Measurements from ENCODE around the gene TMEM178B.
"Not testable (repeated sequence)": the region's sequence is repeated elsewhere in the genome, so short reads cannot be mapped to it uniquely, and the experiment has no call there.

Gene TMEM178B

DNA sequence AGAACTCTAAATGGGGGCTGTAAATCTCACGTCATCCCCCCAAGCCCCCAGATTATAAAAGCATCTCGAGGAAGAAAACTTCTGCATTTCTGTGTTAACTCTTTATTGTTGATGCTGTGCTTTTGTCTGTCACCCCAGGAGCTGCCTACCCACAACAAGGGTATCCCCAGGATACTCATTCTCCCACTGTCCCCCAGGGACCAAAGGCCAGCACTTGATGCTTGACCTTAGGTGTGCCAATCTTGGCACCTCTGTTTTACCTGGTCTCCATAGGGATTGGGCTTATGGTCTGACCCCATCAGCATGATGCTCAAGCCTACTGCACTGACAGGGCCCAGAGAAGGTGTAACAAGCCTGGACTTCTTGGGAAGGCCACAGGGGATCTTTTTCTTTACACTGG lies 251.4 kb downstream of the TMEM178B start:
- TF ChIP-seq, protein P1, sequence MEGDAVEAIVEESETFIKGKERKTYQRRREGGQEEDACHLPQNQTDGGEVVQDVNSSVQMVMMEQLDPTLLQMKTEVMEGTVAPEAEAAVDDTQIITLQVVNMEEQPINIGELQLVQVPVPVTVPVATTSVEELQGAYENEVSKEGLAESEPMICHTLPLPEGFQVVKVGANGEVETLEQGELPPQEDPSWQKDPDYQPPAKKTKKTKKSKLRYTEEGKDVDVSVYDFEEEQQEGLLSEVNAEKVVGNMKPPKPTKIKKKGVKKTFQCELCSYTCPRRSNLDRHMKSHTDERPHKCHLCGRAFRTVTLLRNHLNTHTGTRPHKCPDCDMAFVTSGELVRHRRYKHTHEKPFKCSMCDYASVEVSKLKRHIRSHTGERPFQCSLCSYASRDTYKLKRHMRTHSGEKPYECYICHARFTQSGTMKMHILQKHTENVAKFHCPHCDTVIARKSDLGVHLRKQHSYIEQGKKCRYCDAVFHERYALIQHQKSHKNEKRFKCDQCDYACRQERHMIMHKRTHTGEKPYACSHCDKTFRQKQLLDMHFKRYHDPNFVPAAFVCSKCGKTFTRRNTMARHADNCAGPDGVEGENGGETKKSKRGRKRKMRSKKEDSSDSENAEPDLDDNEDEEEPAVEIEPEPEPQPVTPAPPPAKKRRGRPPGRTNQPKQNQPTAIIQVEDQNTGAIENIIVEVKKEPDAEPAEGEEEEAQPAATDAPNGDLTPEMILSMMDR (IDR thresholded peaks at IDR 0.05; ENCODE audit: control insufficient read depth, extremely low read depth, insufficient read depth), result no peak
- no peak overlapping the region for H3K4me3 ChIP-seq (ENCODE audit: low read depth, low read length)
- DNase-seq (ENCODE audit: low read depth), result no peak

DNA sequence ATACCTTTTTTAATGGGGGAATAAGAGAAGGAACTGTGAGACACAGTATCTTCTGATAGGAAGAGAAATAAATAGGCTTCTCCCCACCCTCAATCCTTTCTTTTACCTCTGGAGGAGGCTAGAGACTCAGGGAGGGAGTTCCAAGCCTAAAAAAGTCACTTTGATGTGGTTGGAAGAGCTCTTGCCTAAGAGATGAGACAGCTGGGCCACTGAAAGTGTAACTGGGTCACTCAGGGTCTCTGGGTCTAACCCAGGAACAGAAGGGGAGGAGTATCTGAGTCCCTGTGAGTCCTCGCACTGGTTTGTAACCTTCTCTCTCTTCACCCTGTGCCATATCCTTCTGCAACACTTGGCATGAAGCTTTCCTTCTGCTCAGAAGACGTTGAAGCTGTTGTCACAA lies 254.4 kb downstream of the TMEM178B start:
- no peak for DNase-seq (ENCODE audit: low read depth)
- TF ChIP-seq, protein P1 (IDR thresholded peaks at IDR 0.05; ENCODE audit: control insufficient read depth, extremely low read depth, insufficient read depth), result no peak
- H3K4me3 ChIP-seq (ENCODE audit: low read depth, low read length), result no peak overlapping the region

DNA sequence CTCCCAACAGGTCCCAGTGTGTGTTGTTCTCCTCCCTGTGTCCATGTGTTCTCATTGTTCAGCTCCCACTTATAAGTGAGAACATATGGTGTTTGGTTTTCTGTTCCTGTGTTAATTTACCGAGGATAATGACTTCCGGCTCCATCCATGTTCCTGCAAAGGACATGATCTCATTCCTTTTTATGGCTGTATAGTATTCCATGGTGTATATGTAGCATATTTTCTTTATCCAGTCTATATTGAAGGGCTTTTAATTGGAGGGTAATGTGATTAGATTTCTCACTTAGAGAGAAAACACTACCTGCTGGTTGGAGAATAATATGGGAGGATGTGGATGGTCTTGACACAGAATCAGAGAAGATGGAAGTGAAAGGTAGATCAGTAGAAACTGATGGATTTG lies 256.4 kb downstream of the TMEM178B start:
- not testable (repeated sequence) for H3K4me3 ChIP-seq (ENCODE audit: low read depth, low read length); DNase-seq (ENCODE audit: low read depth)

DNA sequence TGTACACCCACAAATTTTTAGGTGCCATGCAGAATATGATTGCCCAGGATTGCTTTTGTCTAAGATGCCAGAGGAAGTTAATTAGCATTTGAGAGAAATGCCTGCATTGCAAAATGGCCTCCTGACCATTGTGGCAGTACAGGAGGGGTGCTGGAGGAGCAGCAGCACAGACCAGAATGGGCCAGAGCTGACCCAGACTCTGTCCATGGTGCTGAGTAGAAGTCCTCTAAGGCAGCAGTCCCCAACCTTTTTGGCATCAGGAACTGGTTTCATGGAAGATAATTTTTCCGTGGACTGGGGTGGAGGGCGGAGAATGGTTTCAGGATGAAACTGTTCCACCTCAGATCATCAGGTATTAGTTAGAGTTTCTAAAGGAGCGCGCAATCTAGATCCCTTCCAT lies 259.6 kb downstream of the TMEM178B start:
- TF ChIP-seq, protein P1 (IDR thresholded peaks at IDR 0.05; ENCODE audit: control insufficient read depth, extremely low read depth, insufficient read depth), result no peak
- H3K4me3 ChIP-seq (ENCODE audit: low read depth, low read length), result no peak overlapping the region
- DNase-seq (ENCODE audit: low read depth), result no peak

DNA sequence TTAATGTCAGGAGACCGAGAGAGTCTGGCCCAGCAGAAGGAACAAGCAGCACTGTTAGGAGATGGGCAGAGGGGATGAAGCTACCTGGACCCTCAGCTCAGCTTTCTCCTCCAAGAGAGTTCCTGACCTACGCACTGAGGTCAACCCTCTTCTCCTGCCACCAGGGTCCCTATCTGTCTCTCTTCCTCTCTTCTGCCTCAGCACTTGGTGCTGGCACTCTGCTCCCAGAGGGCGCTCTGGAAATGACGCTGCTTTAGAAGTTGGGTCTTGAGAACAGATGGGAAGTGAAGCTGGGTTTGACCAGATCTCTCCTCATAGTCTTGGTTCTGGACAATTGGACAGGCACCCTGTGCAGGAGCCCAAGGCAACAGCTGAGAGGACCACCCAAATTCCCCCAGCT lies 261.3 kb downstream of the TMEM178B start:
- H3K4me3 ChIP-seq (ENCODE audit: low read depth, low read length), result no peak overlapping the region
- DNase-seq (ENCODE audit: low read depth), result no peak
- TF ChIP-seq, protein P1 (IDR thresholded peaks at IDR 0.05; ENCODE audit: control insufficient read depth, extremely low read depth, insufficient read depth), result no peak

DNA sequence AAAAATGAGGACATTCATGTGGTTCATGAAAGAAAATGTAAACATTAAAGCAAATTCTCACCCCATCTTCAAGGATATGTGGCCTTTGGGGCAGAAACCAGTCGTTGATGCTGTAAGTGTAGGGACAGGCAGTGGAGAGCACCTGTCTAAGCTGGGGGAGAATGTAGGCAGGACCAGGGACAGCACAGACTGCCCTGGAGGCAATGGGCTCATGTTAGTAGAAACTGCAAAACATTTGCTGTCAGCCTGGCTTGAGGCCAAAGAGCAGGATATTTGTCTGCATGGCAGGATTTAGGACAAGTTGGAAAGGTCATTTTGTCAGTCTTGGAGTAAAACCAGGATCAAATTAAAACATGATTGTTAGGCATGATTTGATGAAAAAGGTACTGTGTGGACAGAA lies 265.7 kb downstream of the TMEM178B start:
- no peak overlapping the region for H3K4me3 ChIP-seq (ENCODE audit: low read depth, low read length)
- no peak for DNase-seq (ENCODE audit: low read depth)
- TF ChIP-seq, protein P1 (IDR thresholded peaks at IDR 0.05; ENCODE audit: control insufficient read depth, extremely low read depth, insufficient read depth), result no peak

DNA sequence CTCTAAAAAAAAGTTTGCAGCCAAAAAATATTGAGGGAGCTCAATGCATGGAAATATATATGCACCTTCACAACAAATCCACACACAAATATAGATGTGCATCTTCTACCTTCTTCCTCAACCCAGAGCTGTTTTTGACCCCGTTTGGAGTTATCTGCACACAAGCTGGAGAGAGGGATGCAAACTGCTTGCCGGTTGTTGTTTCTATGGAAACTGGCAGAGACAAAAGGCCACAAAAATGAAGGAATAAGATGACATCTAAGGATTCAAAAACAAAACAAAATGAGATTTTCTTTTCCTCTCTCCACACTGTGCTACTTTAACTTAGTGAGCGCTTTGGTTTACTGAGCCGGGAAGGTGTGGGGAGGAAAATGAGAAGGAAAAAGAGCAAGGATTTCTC lies 267.1 kb downstream of the TMEM178B start:
- DNase-seq (ENCODE audit: low read depth), result no peak
- TF ChIP-seq, protein P1 (IDR thresholded peaks at IDR 0.05; ENCODE audit: control insufficient read depth, extremely low read depth, insufficient read depth), result no peak
- H3K4me3 ChIP-seq (ENCODE audit: low read depth, low read length), result no peak overlapping the region
